Measurements from ENCODE around the gene DAG1. TPM values are rescaled to one million over a fixed set of nuclear protein-coding genes. Genes with fewer than 3 reads are reported as not detected.

Gene DAG1
- polyA plus RNA-seq, 1 experiment, result 29.5 TPM

DNA sequence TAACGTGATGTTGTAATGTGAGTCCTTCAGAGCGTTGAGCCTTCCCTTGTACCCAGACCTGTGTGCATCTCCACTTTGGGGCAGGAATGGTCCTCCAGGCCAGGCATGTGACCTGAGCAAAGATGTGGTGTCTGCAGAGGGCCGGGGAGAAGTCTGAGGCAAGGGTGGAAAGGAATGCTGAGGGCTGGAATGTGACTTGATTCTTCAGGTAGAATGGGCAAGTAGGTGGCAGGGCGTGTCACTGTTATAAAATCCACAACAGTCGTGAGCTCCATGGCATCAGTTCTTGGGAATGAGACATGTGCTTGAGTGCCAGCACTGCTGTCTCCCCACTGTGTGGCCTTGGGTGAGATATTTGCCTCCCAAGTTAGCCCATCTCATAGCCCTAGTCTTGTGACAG lies 60.2 kb downstream of the DAG1 start:
- CTCF ChIA-PET, result interaction anchor here (0.6 to 6.6 kb wide), 3 partner anchors 8 to 142 kb away, joined by 3 to 38 read pairs (median 3); no protein-coding TSS in a partner anchor

DNA sequence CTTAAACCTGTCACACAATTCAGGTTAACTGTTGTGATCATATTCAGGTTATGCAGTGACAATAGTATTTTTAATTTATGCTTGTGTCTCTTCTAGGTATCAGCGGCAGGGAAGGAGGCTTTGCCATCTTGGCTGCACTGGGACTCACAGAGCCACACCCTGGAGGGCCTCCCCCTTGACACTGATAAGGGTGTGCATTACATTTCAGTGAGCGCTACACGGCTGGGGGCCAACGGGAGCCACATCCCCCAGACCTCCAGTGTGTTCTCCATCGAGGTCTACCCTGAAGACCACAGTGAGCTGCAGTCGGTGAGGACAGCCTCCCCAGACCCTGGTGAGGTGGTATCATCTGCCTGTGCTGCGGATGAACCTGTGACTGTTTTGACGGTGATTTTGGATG lies 60.6 kb downstream of the DAG1 start:
- POLR2A ChIA-PET, result no interaction called here

More for the DNA sequence above, 60.2 kb downstream of the DAG1 start:
- Histone ChIP-seq H3K4me3 (ENCODE audit: low read depth, low read length) (no peak overlapping the region), H3K27me3 (ENCODE audit: control insufficient read depth, insufficient read depth, low read length) (no peaks in the 10 kb centered on the region), H3K9me3 (ENCODE audit: control insufficient read depth, insufficient read depth, low read length) (no peaks in the 10 kb centered on the region), H3K27ac (ENCODE audit: low read depth, low read length) (no peak overlapping the region)
- DNase-seq (ENCODE audit: low read depth, low spot score), result no peak
- TF ChIP-seq, protein P1, sequence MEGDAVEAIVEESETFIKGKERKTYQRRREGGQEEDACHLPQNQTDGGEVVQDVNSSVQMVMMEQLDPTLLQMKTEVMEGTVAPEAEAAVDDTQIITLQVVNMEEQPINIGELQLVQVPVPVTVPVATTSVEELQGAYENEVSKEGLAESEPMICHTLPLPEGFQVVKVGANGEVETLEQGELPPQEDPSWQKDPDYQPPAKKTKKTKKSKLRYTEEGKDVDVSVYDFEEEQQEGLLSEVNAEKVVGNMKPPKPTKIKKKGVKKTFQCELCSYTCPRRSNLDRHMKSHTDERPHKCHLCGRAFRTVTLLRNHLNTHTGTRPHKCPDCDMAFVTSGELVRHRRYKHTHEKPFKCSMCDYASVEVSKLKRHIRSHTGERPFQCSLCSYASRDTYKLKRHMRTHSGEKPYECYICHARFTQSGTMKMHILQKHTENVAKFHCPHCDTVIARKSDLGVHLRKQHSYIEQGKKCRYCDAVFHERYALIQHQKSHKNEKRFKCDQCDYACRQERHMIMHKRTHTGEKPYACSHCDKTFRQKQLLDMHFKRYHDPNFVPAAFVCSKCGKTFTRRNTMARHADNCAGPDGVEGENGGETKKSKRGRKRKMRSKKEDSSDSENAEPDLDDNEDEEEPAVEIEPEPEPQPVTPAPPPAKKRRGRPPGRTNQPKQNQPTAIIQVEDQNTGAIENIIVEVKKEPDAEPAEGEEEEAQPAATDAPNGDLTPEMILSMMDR (IDR thresholded peaks at IDR 0.05; ENCODE audit: low read depth, low read length), result no peak
- POLR2A ChIA-PET, result no interaction called here

DNA sequence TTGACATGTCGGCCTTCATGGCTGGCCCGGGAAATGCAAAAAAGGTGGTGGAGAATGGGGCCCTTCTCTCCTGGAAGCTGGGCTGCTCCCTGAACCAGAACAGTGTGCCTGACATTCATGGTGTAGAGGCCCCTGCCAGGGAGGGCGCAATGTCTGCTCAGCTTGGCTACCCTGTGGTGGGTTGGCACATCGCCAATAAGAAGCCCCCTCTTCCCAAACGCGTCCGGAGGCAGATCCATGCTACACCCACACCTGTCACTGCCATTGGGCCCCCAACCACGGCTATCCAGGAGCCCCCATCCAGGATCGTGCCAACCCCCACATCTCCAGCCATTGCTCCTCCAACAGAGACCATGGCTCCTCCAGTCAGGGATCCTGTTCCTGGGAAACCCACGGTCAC lies 61.2 kb downstream of the DAG1 start:
- TF ChIP-seq, protein P1 (IDR thresholded peaks at IDR 0.05; ENCODE audit: low read depth, low read length), result no peak
- CTCF ChIA-PET, result interaction anchor here (6.6 kb wide), 1 partner anchor 7 kb away, joined by 38 read pairs; no protein-coding TSS in a partner anchor
- Histone ChIP-seq H3K27me3 (ENCODE audit: control insufficient read depth, insufficient read depth, low read length) (no peaks in the 10 kb centered on the region), H3K9me3 (ENCODE audit: control insufficient read depth, insufficient read depth, low read length) (no peaks in the 10 kb centered on the region), H3K4me3 (ENCODE audit: low read depth, low read length) (no peak overlapping the region), H3K27ac (ENCODE audit: low read depth, low read length) (no peak overlapping the region)
- POLR2A ChIA-PET, result no interaction called here
- DNase-seq (ENCODE audit: low read depth, low spot score), result no peak

More for the DNA sequence above, 60.6 kb downstream of the DAG1 start:
- no peak overlapping the region for H3K27ac ChIP-seq (ENCODE audit: low read depth, low read length)
- TF ChIP-seq, protein P1 (IDR thresholded peaks at IDR 0.05; ENCODE audit: low read depth, low read length), result no peak
- DNase-seq (ENCODE audit: low read depth, low spot score), result no peak
- CTCF ChIA-PET, result interaction anchor here (0.6 to 6.6 kb wide), 2 partner anchors 8 to 141 kb away, joined by 3 to 38 read pairs; no protein-coding TSS in a partner anchor
- no peaks in the 10 kb centered on the region for H3K27me3 ChIP-seq (ENCODE audit: control insufficient read depth, insufficient read depth, low read length)
- no peaks in the 10 kb centered on the region for H3K9me3 ChIP-seq (ENCODE audit: control insufficient read depth, insufficient read depth, low read length)
- H3K4me3 ChIP-seq (ENCODE audit: low read depth, low read length), result no peak overlapping the region

DNA sequence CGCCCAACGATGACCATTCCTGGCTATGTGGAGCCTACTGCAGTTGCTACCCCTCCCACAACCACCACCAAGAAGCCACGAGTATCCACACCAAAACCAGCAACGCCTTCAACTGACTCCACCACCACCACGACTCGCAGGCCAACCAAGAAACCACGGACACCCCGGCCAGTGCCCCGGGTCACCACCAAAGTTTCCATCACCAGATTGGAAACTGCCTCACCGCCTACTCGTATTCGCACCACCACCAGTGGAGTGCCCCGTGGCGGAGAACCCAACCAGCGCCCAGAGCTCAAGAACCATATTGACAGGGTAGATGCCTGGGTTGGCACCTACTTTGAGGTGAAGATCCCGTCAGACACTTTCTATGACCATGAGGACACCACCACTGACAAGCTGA lies 61.6 kb downstream of the DAG1 start:
- H3K27ac ChIP-seq (ENCODE audit: low read depth, low read length), result no peak overlapping the region
- TF ChIP-seq, protein P1 (IDR thresholded peaks at IDR 0.05; ENCODE audit: low read depth, low read length), result no peak
- no peak for DNase-seq (ENCODE audit: low read depth, low spot score)
- H3K4me3 ChIP-seq (ENCODE audit: low read depth, low read length), result no peak overlapping the region
- ChIA-PET POLR2A (no interaction called here), CTCF (interaction anchor here (6.6 kb wide), 1 partner anchor 7 kb away, joined by 38 read pairs; no protein-coding TSS in a partner anchor)
- H3K9me3 ChIP-seq (ENCODE audit: control insufficient read depth, insufficient read depth, low read length), result no peaks in the 10 kb centered on the region
- H3K27me3 ChIP-seq (ENCODE audit: control insufficient read depth, insufficient read depth, low read length), result no peaks in the 10 kb centered on the region

DNA sequence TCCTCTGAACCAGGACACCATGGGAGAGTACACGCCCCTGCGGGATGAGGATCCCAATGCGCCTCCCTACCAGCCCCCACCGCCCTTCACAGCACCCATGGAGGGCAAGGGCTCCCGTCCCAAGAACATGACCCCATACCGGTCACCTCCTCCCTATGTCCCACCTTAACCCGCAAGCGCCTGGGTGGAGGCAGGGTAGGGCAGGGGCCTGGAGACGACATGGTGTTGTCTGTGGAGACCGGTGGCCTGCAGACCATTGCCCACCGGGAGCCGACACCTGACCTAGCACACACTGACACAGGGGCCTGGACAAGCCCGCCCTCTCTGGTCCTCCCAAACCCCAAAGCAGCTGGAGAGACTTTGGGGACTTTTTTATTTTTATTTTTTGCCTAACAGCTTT lies 63.0 kb downstream of the DAG1 start:
- Histone ChIP-seq H3K27me3 (ENCODE audit: control insufficient read depth, insufficient read depth, low read length) (no peaks in the 10 kb centered on the region), H3K9me3 (ENCODE audit: control insufficient read depth, insufficient read depth, low read length) (no peaks in the 10 kb centered on the region), H3K27ac (ENCODE audit: low read depth, low read length) (no peak overlapping the region), H3K4me3 (ENCODE audit: low read depth, low read length) (no peak overlapping the region)
- TF ChIP-seq, protein P1 (IDR thresholded peaks at IDR 0.05; ENCODE audit: low read depth, low read length), result no peak
- ChIA-PET CTCF (interaction anchor here (1.0 to 1.8 kb wide), 2 partner anchors 20 to 138 kb away, joined by 3 to 8 read pairs; no protein-coding TSS in a partner anchor), POLR2A (no interaction called here)
- no peak for DNase-seq (ENCODE audit: low read depth, low spot score)

Measured in AG04450 (cell line).